Cerebellar nuclear complex (tissue), 1 donor: Measurements from ENCODE around the gene SLC7A7.
"Not testable (repeated sequence)": the region's sequence is repeated elsewhere in the genome, so short reads cannot be mapped to it uniquely, and the experiment has no call there.

Experiments used
- DNase-seq, 2 experiments: peaks; one replicate each; lab custom pipeline; 2025; lab: John Stamatoyannopoulos, UW

The SLC7A7 gene

GRCh38 chr14:22757972-22758650 lies 57.1 kb downstream of the SLC7A7 start:
- DNase-seq: not testable (repeated sequence)

GRCh38 chr14:22753586-22753985 lies 61.6 kb downstream of the SLC7A7 start:
- no peak for DNase-seq

GRCh38 chr14:22752422-22752821 lies 62.8 kb downstream of the SLC7A7 start:
- DNase-seq: no peak

- no peak for DNase-seq
Observed at GRCh38 chr14:22748631-22749068, 66.6 kb downstream of the SLC7A7 start.

- no peak for DNase-seq
Observed at GRCh38 chr14:22748206-22748605, 67.0 kb downstream of the SLC7A7 start.

GRCh38 chr14:22747769-22748168 lies 67.5 kb downstream of the SLC7A7 start:
- DNase-seq: no peak

- no peak for DNase-seq
Observed at GRCh38 chr14:22740020-22740419, 75.2 kb downstream of the SLC7A7 start.

GRCh38 chr14:22739423-22739822 lies 75.8 kb downstream of the SLC7A7 start:
- DNase-seq: no peak

- DNase-seq: no peak
Observed at GRCh38 chr14:22737052-22737451, 78.2 kb downstream of the SLC7A7 start.

- DNase-seq: not testable (repeated sequence)
Observed at GRCh38 chr14:22736384-22736783, 78.9 kb downstream of the SLC7A7 start.

- DNase-seq: no peak
Observed at GRCh38 chr14:22735096-22735495, 80.1 kb downstream of the SLC7A7 start.

- no peak for DNase-seq
Observed at GRCh38 chr14:22733829-22734228, 81.4 kb downstream of the SLC7A7 start.

GRCh38 chr14:22732062-22732461 lies 83.2 kb downstream of the SLC7A7 start:
- not testable (repeated sequence) for DNase-seq

GRCh38 chr14:22726012-22726411 lies 89.2 kb downstream of the SLC7A7 start:
- DNase-seq: no peak

- not testable (repeated sequence) for DNase-seq
Observed at GRCh38 chr14:22725374-22725773, 89.9 kb downstream of the SLC7A7 start.

- not testable (repeated sequence) for DNase-seq
Observed at GRCh38 chr14:22724847-22725246, 90.4 kb downstream of the SLC7A7 start.

GRCh38 chr14:22723815-22724214 lies 91.4 kb downstream of the SLC7A7 start:
- no peak for DNase-seq
